Measurements from ENCODE around the gene CFAP68. TPM values are rescaled to one million over a fixed set of nuclear protein-coding genes. Genes with fewer than 3 reads are reported as not detected.

Gene CFAP68
- total and polyA plus RNA-seq, 2 experiments from 2014 or later: 9.9 to 52.8 TPM

DNA sequence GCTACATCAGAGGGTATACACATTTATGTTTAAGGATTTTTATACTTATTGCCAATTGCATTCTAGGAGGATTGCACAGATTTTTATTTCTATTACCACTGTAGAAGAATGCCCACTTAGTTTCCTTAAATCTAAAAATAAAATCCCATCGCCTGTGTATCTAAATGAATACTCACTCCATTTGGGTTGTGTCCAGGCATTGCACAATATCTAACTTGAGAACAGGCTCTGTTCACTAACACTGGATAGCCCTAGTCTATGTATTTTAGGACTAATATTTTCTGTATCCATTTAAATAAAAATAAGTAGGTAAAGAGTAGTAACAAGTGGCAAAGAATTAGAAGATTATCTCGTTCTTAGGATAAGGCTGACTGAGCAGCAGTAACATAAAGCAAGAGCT lies 43.5 kb downstream of the CFAP68 start:
- peaks cover 3% of the 10 kb centered on the region for H3K27me3 Mint-ChIP-seq (ENCODE audit: insufficient read depth, low read depth, poor library complexity)
- peaks cover 27% of the 10 kb centered on the region for H3K4me1 ChIP-seq (ENCODE audit: insufficient read depth)
- no peak overlapping the region for H3K4me2 ChIP-seq
- no peak for TF ChIP-seq JUNB (IDR thresholded peaks at IDR 0.05; ENCODE audit: unreplicated experiment)
- TF ChIP-seq, protein P1, sequence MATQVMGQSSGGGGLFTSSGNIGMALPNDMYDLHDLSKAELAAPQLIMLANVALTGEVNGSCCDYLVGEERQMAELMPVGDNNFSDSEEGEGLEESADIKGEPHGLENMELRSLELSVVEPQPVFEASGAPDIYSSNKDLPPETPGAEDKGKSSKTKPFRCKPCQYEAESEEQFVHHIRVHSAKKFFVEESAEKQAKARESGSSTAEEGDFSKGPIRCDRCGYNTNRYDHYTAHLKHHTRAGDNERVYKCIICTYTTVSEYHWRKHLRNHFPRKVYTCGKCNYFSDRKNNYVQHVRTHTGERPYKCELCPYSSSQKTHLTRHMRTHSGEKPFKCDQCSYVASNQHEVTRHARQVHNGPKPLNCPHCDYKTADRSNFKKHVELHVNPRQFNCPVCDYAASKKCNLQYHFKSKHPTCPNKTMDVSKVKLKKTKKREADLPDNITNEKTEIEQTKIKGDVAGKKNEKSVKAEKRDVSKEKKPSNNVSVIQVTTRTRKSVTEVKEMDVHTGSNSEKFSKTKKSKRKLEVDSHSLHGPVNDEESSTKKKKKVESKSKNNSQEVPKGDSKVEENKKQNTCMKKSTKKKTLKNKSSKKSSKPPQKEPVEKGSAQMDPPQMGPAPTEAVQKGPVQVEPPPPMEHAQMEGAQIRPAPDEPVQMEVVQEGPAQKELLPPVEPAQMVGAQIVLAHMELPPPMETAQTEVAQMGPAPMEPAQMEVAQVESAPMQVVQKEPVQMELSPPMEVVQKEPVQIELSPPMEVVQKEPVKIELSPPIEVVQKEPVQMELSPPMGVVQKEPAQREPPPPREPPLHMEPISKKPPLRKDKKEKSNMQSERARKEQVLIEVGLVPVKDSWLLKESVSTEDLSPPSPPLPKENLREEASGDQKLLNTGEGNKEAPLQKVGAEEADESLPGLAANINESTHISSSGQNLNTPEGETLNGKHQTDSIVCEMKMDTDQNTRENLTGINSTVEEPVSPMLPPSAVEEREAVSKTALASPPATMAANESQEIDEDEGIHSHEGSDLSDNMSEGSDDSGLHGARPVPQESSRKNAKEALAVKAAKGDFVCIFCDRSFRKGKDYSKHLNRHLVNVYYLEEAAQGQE (IDR thresholded peaks at IDR 0.05; ENCODE audit: unreplicated experiment): no peak
- TF ChIP-seq NANOG (IDR thresholded peaks at IDR 0.05; ENCODE audit: borderline replicate concordance): no peak
- TF ChIP-seq POLR2AphosphoS5 (IDR thresholded peaks at IDR 0.05; ENCODE audit: low read depth): no peak
- TF ChIP-seq EZH2 (IDR thresholded peaks at IDR 0.05; ENCODE audit: low read depth, unreplicated experiment): no peak
- TF ChIP-seq CREB1 (CRISPR knock-in tag; IDR thresholded peaks at IDR 0.05; ENCODE audit: low read depth): no peak
- TF ChIP-seq ZNF331 (CRISPR knock-in tag; IDR thresholded peaks at IDR 0.05; ENCODE audit: low read depth): no peak
- TF ChIP-seq, protein P2, sequence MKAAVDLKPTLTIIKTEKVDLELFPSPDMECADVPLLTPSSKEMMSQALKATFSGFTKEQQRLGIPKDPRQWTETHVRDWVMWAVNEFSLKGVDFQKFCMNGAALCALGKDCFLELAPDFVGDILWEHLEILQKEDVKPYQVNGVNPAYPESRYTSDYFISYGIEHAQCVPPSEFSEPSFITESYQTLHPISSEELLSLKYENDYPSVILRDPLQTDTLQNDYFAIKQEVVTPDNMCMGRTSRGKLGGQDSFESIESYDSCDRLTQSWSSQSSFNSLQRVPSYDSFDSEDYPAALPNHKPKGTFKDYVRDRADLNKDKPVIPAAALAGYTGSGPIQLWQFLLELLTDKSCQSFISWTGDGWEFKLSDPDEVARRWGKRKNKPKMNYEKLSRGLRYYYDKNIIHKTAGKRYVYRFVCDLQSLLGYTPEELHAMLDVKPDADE (IDR thresholded peaks at IDR 0.05): no peak
- TF ChIP-seq, protein P3, sequence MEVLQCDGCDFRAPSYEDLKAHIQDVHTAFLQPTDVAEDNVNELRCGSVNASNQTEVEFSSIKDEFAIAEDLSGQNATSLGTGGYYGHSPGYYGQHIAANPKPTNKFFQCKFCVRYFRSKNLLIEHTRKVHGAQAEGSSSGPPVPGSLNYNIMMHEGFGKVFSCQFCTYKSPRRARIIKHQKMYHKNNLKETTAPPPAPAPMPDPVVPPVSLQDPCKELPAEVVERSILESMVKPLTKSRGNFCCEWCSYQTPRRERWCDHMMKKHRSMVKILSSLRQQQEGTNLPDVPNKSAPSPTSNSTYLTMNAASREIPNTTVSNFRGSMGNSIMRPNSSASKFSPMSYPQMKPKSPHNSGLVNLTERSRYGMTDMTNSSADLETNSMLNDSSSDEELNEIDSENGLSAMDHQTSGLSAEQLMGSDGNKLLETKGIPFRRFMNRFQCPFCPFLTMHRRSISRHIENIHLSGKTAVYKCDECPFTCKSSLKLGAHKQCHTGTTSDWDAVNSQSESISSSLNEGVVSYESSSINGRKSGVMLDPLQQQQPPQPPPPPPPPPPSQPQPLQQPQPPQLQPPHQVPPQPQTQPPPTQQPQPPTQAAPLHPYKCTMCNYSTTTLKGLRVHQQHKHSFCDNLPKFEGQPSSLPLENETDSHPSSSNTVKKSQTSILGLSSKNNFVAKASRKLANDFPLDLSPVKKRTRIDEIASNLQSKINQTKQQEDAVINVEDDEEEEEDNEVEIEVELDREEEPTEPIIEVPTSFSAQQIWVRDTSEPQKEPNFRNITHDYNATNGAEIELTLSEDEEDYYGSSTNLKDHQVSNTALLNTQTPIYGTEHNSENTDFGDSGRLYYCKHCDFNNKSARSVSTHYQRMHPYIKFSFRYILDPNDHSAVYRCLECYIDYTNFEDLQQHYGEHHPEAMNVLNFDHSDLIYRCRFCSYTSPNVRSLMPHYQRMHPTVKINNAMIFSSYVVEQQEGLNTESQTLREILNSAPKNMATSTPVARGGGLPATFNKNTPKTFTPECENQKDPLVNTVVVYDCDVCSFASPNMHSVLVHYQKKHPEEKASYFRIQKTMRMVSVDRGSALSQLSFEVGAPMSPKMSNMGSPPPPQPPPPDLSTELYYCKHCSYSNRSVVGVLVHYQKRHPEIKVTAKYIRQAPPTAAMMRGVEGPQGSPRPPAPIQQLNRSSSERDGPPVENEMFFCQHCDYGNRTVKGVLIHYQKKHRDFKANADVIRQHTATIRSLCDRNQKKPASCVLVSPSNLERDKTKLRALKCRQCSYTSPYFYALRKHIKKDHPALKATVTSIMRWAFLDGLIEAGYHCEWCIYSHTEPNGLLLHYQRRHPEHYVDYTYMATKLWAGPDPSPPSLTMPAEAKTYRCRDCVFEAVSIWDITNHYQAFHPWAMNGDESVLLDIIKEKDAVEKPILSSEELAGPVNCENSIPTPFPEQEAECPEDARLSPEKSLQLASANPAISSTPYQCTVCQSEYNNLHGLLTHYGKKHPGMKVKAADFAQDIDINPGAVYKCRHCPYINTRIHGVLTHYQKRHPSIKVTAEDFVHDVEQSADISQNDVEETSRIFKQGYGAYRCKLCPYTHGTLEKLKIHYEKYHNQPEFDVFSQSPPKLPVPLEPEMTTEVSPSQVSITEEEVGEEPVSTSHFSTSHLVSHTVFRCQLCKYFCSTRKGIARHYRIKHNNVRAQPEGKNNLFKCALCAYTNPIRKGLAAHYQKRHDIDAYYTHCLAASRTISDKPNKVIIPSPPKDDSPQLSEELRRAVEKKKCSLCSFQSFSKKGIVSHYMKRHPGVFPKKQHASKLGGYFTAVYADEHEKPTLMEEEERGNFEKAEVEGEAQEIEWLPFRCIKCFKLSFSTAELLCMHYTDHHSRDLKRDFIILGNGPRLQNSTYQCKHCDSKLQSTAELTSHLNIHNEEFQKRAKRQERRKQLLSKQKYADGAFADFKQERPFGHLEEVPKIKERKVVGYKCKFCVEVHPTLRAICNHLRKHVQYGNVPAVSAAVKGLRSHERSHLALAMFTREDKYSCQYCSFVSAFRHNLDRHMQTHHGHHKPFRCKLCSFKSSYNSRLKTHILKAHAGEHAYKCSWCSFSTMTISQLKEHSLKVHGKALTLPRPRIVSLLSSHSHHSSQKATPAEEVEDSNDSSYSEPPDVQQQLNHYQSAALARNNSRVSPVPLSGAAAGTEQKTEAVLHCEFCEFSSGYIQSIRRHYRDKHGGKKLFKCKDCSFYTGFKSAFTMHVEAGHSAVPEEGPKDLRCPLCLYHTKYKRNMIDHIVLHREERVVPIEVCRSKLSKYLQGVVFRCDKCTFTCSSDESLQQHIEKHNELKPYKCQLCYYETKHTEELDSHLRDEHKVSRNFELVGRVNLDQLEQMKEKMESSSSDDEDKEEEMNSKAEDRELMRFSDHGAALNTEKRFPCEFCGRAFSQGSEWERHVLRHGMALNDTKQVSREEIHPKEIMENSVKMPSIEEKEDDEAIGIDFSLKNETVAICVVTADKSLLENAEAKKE (CRISPR knock-in tag; IDR thresholded peaks at IDR 0.05): no peak
- no peaks in the 10 kb centered on the region for H3K9me2 ChIP-seq (ENCODE audit: insufficient read depth)
- no peak overlapping the region; the same call in 1 of the 2 replicates for H3K27ac Mint-ChIP-seq
- no peak overlapping the region for H3K4me3 ChIP-seq
- no peak for ATAC-seq
- no peak overlapping the region; the same call in 1 of the 2 replicates for H2AFZ ChIP-seq
- no peaks in the 10 kb centered on the region for H3K36me3 ChIP-seq (ENCODE audit: insufficient read depth)
- no peak overlapping the region for H3K4me3 Mint-ChIP-seq
- DNase-seq (ENCODE audit: low spot score): no peak
- peaks cover 41% of the 10 kb centered on the region for H3K4me1 Mint-ChIP-seq
- no peak overlapping the region for H3K27ac ChIP-seq (ENCODE audit: low read depth)
- no peaks in the 10 kb centered on the region; the same call in 1 of the 2 replicates for H3F3A ChIP-seq (replicated peaks; ENCODE audit: low read depth)
- no peaks in the 10 kb centered on the region for H3K27me3 ChIP-seq (ENCODE audit: insufficient read depth)
- H3K79me2 ChIP-seq (replicated peaks; ENCODE audit: insufficient read depth): no peaks in the 10 kb centered on the region
- no peaks in the 10 kb centered on the region for H3K36me3 Mint-ChIP-seq (ENCODE audit: low read depth)
- no peaks in the 10 kb centered on the region for H4K20me1 ChIP-seq (replicated peaks; ENCODE audit: insufficient read depth)
- H3K9me3 Mint-ChIP-seq: peaks cover 3% of the 10 kb centered on the region; the same call in 1 of the 3 replicates

Data from GM23338 (cell line).